Tongue (tissue), 2 donors: ENCODE data around the gene PXK. TPM values are rescaled to one million over a fixed set of nuclear protein-coding genes. Genes with fewer than 3 reads are reported as not detected.
"Not testable (repeated sequence)": the region's sequence is repeated elsewhere in the genome, so short reads cannot be mapped to it uniquely, and the experiment has no call there.

Experiments used
- DNase-seq: peaks from one replicate; pipeline ENCODE4 v3.0.0-alpha.2; 2015
- total RNA-seq: library from RNA; depleted of rRNA; stranded (reverse); fragments of >200 nt; gene quantifications from one replicate; pipeline ENCODE4 v1.2.3, GENCODE V29; 2014

PXK gene
- 27.8 TPM for total RNA-seq

GRCh38 chr3:58332575-58333188 is at the start of gene PXK:
Gene PXK (plus strand): TSS chr3:58332892. CDS start chr3:58332989, 97 bp downstream.
- peak; percentile 89 for DNase-seq

GRCh38 chr3:58285334-58285733 is 47.4 kb upstream of the PXK start:
- no peak for DNase-seq

- DNase-seq, result no peak
Measured at GRCh38 chr3:58287354-58287753, 45.3 kb upstream of the PXK start.

GRCh38 chr3:58288011-58288728 is 44.5 kb upstream of the PXK start:
- peak; percentile 89 for DNase-seq

GRCh38 chr3:58288964-58289613 is 43.6 kb upstream of the PXK start:
- not testable (repeated sequence) for DNase-seq

- not testable (repeated sequence) for DNase-seq
Measured at GRCh38 chr3:58290446-58290845, 42.2 kb upstream of the PXK start.

- no peak for DNase-seq
Measured at GRCh38 chr3:58291671-58292338, 40.9 kb upstream of the PXK start.

- DNase-seq, result no peak
Measured at GRCh38 chr3:58292866-58293265, 39.8 kb upstream of the PXK start.

- no peak for DNase-seq
Measured at GRCh38 chr3:58293516-58293915, 39.2 kb upstream of the PXK start.

- no peak for DNase-seq
Measured at GRCh38 chr3:58296269-58296668, 36.4 kb upstream of the PXK start.

- DNase-seq, result no peak
Measured at GRCh38 chr3:58296843-58297242, 35.8 kb upstream of the PXK start.

- DNase-seq, result no peak
Measured at GRCh38 chr3:58298190-58298589, 34.5 kb upstream of the PXK start.

- no peak for DNase-seq
Measured at GRCh38 chr3:58299075-58299474, 33.6 kb upstream of the PXK start.

GRCh38 chr3:58299839-58300516 is 32.7 kb upstream of the PXK start:
- peak; percentile 67 for DNase-seq

GRCh38 chr3:58305882-58306711 is 26.6 kb upstream of the PXK start, which contains the start of the genes HTD2 and RPP14:
Gene HTD2 (plus strand): TSS chr3:58306520. CDS start chr3:58317614, 11,094 bp downstream.
Gene RPP14 (plus strand): TSS chr3:58306245. CDS start chr3:58310330, 4,085 bp downstream.
- DNase-seq, result peak; percentile 99

GRCh38 chr3:58307639-58308215 is 25.0 kb upstream of the PXK start:
- DNase-seq, result peak; percentile 62

GRCh38 chr3:58308728-58309127 is 24.0 kb upstream of the PXK start:
- no peak for DNase-seq

GRCh38 chr3:58317811-58318210 is 14.9 kb upstream of the PXK start:
- DNase-seq, result no peak

- no peak for DNase-seq
Measured at GRCh38 chr3:58321791-58322190, 10.9 kb upstream of the PXK start.

- DNase-seq, result no peak
Measured at GRCh38 chr3:58322793-58323192, 9.9 kb upstream of the PXK start.
